ENCODE results near the gene DNAJB8.

DNA sequence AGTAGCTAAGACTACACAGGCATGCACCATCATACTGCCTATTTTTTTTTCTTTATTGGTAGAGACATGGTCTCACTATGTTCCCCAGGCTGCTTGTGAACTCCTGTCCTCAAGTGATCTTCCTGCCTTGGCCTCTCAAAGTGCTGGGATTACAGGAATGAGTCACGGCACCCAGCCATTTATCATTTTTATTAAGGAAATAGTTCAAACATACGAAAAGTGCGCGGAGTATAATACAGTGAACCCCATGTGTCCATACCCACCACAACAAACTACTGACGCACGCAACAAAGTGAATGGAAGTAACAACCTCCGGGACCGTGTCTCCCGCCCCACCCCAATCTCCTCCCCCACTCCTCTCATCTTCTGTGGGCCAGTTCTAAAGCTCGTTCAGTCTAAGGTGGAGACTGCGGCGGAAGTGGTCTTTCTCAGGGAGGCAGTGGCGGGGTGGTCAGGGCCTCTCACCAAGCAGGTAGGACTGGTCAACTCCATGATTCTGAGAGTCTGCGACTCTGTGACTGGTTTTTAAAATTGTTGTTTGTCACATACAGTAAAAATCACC, 42.1 kb downstream of the DNAJB8 start:
- TF ChIP-seq, protein P1, sequence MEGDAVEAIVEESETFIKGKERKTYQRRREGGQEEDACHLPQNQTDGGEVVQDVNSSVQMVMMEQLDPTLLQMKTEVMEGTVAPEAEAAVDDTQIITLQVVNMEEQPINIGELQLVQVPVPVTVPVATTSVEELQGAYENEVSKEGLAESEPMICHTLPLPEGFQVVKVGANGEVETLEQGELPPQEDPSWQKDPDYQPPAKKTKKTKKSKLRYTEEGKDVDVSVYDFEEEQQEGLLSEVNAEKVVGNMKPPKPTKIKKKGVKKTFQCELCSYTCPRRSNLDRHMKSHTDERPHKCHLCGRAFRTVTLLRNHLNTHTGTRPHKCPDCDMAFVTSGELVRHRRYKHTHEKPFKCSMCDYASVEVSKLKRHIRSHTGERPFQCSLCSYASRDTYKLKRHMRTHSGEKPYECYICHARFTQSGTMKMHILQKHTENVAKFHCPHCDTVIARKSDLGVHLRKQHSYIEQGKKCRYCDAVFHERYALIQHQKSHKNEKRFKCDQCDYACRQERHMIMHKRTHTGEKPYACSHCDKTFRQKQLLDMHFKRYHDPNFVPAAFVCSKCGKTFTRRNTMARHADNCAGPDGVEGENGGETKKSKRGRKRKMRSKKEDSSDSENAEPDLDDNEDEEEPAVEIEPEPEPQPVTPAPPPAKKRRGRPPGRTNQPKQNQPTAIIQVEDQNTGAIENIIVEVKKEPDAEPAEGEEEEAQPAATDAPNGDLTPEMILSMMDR (IDR thresholded peaks at IDR 0.05; ENCODE audit: poor library complexity) = no peak
- TF ChIP-seq EZH2 (IDR thresholded peaks at IDR 0.05; ENCODE audit: borderline replicate concordance) (no peak), EZH2phosphoT487 (IDR thresholded peaks at IDR 0.05; ENCODE audit: low read depth, severe bottlenecking, unreplicated experiment) (no peak)

All from hepatocyte (in vitro differentiated cells).